K562 (cell line): ENCODE results near the gene TPI1. TPM values are rescaled to one million over a fixed set of nuclear protein-coding genes. Genes with fewer than 3 reads are reported as not detected.
A peak's percentile ranks its signal among the peaks of the same experiment; 100 is the strongest.

Source experiments
- AFF1 ChIP-seq, 2 experiments: fragments of 450-650 bp; IDR thresholded peaks; 2 replicates each; pipeline ENCODE4 v1.6.1; 2018; ENCODE audit warnings: mild to moderate bottlenecking in 2 of 2, low read depth in 1 of 2; ENCODE audit not compliant: partially characterized antibody in 2 of 2
- CXXC5 ChIP-seq: fragments of 250-450 bp; sonication (Bioruptor Pico); IDR thresholded peaks from 2 replicates; pipeline ENCODE4 v1.8.0; 2022; ENCODE audit warnings: inconsistent platforms, mild to moderate bottlenecking, moderate library complexity
- E2F6 ChIP-seq, 2 experiments: IDR thresholded peaks; 2 replicates each; pipeline ENCODE4 v1.6.1; 2011; ENCODE audit warnings: borderline replicate concordance in 1 of 2, control low read depth in 1 of 2, low read depth in 1 of 2, low read length in 1 of 2, mild to moderate bottlenecking in 1 of 2, mixed read lengths in 1 of 2, moderate library complexity in 1 of 2; ENCODE audit not compliant: insufficient read depth in 1 of 2, insufficient read length in 1 of 2, poor library complexity in 1 of 2, severe bottlenecking in 1 of 2; ENCODE audit errors: extremely low read depth in 1 of 2
- EHMT2 ChIP-seq: fragments of 450-650 bp; IDR thresholded peaks from 2 replicates; pipeline ENCODE4 v1.6.1; 2018; ENCODE audit warnings: antibody characterized with exemption
- MAFG ChIP-seq: fragments of 450-650 bp; conservative IDR thresholded peaks from 2 replicates; pipeline ENCODE4 v1.6.1; 2016; ENCODE audit warnings: missing genetic modification characterization, missing compliant biosample characterization
- NFE2L1 ChIP-seq: fragments of 450-650 bp; IDR thresholded peaks from 2 replicates; pipeline ENCODE4 v1.6.1; 2016; ENCODE audit warnings: missing genetic modification characterization, low read depth, mild to moderate bottlenecking, missing compliant biosample characterization, moderate library complexity, borderline replicate concordance
- NONO ChIP-seq, 2 experiments: fragments of 200-400 bp in 1 of 2; fragments of 450-650 bp in 1 of 2; formaldehyde crosslinking in 1 of 2; IDR thresholded peaks; 2 replicates each; pipeline ENCODE4 v1.6.1; 2017; ENCODE audit warnings: low read depth in 2 of 2, mild to moderate bottlenecking in 2 of 2, moderate library complexity in 2 of 2, low read length in 1 of 2
- NRF1 ChIP-seq, 2 experiments: fragments of 450-650 bp; IDR thresholded peaks in 1 of 2; conservative IDR thresholded peaks in 1 of 2; 2 replicates each; pipeline ENCODE4 v1.6.1; 2014; ENCODE audit warnings: mild to moderate bottlenecking in 2 of 2
- REST ChIP-seq, 2 experiments: fragments of 450-650 bp; formaldehyde crosslinking in 1 of 2; IDR thresholded peaks; 2 replicates each; pipeline versions ENCODE4 v1.4.0 to v1.6.1; 2014 to 2020; ENCODE audit warnings: mild to moderate bottlenecking in 2 of 2, borderline replicate concordance in 1 of 2, low read depth in 1 of 2
- STAT5A ChIP-seq: IDR thresholded peaks from 2 replicates; pipeline ENCODE4 v1.6.1; 2012; ENCODE audit warnings: low read length, inconsistent platforms, borderline replicate concordance
- ZBTB7A ChIP-seq: IDR thresholded peaks from 2 replicates; pipeline ENCODE4 v1.6.1; 2011; ENCODE audit warnings: low read depth, mild to moderate bottlenecking, low read length, moderate library complexity, borderline replicate concordance; ENCODE audit not compliant: control insufficient read depth
- polyA plus RNA-seq, 8 experiments: library from polyadenylated mRNA; depleted of rRNA in 4 of 8; stranded (reverse) in 5 of 8; unstranded in 3 of 8; fragments of >200 nt; fragmentation: Nextera tagmentation in 2 of 8; fragmentation: Illumina TruSeq in 1 of 8; extraction: Ambion mirVana in 2 of 8; extraction: Trizol in 1 of 8; gene quantifications; 2 replicates each; pipeline versions ENCODE4 v1.2.1 to v1.2.3, GENCODE V29; 2011 to 2014; ENCODE audit warnings: inconsistent platforms in 1 of 8, missing spikeins in 1 of 8
- total RNA-seq, 7 experiments: library from RNA; depleted of rRNA in 6 of 7; stranded (reverse); fragments of >200 nt in 6 of 7; fragmentation: Illumina TruSeq in 2 of 7; extraction: Trizol in 2 of 7; gene quantifications; 2 replicates each; pipeline versions ENCODE4 v1.2.1 to v1.2.3, GENCODE V29; 2011 to 2021; ENCODE audit warnings: low replicate concordance in 1 of 7

Gene TPI1
- total and polyA plus RNA-seq, 9 of the 15 experiments (the other 6 are each of a cell fraction or from before 2014, with no cell fraction given) = 662 to 4,971 (median 892) TPM

GRCh38 chr12:6827982-6828780 lies 39.1 kb upstream of the TPI1 start, which contains the start of gene P3H3 (continued):
- TF ChIP-seq AFF1 (IDR thresholded peaks at IDR 0.05; ENCODE audit: low read depth in 1 of 2, partially characterized antibody in 2 of 2) (peak in 1 of 2 experiments; percentile 45), EHMT2 (no peak), NRF1 (conservative IDR thresholded peaks at IDR 0.05 in 1 of 2, IDR thresholded peaks at IDR 0.05 in 1 of 2) (no peak), STAT5A (no peak), NFE2L1 (tag) (no peak), REST (IDR thresholded peaks at IDR 0.05; ENCODE audit: borderline replicate concordance) (peak; percentile 26; the same call in 1 of the 2 replicates), REST (CRISPR knock-in tag; IDR thresholded peaks at IDR 0.05; ENCODE audit: low read depth) (no peak), NONO (IDR thresholded peaks at IDR 0.05; ENCODE audit: low read depth in 2 of 2, low read length in 1 of 2) (0 out of 4 replicates have a peak, but pooled peaks have one; percentile 34 to 38), ZBTB7A (peak; percentile 35; the same call in 1 of the 2 replicates), E2F6 (IDR thresholded peaks at IDR 0.05; ENCODE audit: borderline replicate concordance in 1 of 2, extremely low read depth in 1 of 2, insufficient read depth in 1 of 2, insufficient read length in 1 of 2, low read depth in 1 of 2, low read length in 1 of 2, poor library complexity in 1 of 2, severe bottlenecking in 1 of 2) (peak in 1 of 2 experiments; percentile 43), MAFG (tag) (peak; percentile 55; the same call in 1 of the 2 replicates), CXXC5 (CRISPR knock-in tag) (peak; percentile 41; the same call in 1 of the 2 replicates)
